Ishikawa (cell line): ENCODE results near the gene ZSWIM5.

ENCODE experiments used
- CEBPB ChIP-seq: IDR thresholded peaks from 2 replicates; pipeline ENCODE4 v1.6.1; 2012
- CREB1 ChIP-seq: IDR thresholded peaks from 2 replicates; pipeline ENCODE4 v1.6.1; 2012; ENCODE audit warnings: low read depth
- EP300 ChIP-seq: IDR thresholded peaks from 2 replicates; pipeline ENCODE4 v1.6.1; 2012; ENCODE audit warnings: borderline replicate concordance
- FOXM1 ChIP-seq: IDR thresholded peaks from 2 replicates; pipeline ENCODE4 v1.6.1; 2012; ENCODE audit warnings: low read depth, borderline replicate concordance
- RAD21 ChIP-seq: IDR thresholded peaks from 2 replicates; pipeline ENCODE4 v1.6.1; 2012; ENCODE audit warnings: low read depth
- REST ChIP-seq: IDR thresholded peaks from 2 replicates; pipeline ENCODE4 v1.6.1; 2012; ENCODE audit warnings: low read depth, mild to moderate bottlenecking
- TAF1 ChIP-seq: IDR thresholded peaks from 2 replicates; pipeline ENCODE4 v1.6.1; 2012; ENCODE audit warnings: low read depth, mild to moderate bottlenecking
- YY1 ChIP-seq: IDR thresholded peaks from 2 replicates; pipeline ENCODE4 v1.6.1; 2012; ENCODE audit warnings: low read depth
- TF ChIP-seq, protein P1 (sequence below): IDR thresholded peaks from 2 replicates; pipeline ENCODE4 v1.6.1; 2012

DNA sequence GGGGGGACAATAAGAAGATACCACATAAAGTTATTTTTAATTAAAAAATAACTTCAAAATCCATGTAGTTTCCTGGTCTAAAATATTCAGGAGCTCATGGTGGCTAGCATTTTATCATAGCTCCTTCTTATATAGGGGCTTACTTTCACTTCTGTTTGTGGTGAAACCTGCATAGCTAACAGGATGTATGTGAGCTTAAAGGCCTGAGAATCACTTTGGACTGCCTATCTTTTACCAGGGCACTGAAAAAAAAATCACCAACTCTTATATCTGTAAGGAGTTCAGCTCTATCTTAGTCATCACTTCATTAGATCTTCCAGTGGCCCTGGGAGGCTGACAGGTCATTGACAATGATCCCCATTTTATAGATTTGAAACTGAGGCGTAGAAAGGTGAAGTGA is 173.0 kb downstream of the ZSWIM5 start:
- TF ChIP-seq, protein P1, sequence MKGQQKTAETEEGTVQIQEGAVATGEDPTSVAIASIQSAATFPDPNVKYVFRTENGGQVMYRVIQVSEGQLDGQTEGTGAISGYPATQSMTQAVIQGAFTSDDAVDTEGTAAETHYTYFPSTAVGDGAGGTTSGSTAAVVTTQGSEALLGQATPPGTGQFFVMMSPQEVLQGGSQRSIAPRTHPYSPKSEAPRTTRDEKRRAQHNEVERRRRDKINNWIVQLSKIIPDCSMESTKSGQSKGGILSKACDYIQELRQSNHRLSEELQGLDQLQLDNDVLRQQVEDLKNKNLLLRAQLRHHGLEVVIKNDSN, result no peak
- TF ChIP-seq EP300 (no peak), REST (no peak), TAF1 (no peak), RAD21 (no peak), FOXM1 (no peak), CREB1 (no peak), YY1 (no peak), CEBPB (no peak)
